KMS-11 (cell line): ENCODE results near the gene KRTAP21-3.

Source experiments
- H2AFZ ChIP-seq: fragments of 200-600 bp; sonication (generic); 2 replicates; pipeline ENCODE4 v1.6.1; 2016; ENCODE audit warnings: antibody characterized with exemption, mixed run types, low read depth
- H3K27ac ChIP-seq: fragments of 200-600 bp; sonication (generic); 2 replicates; pipeline ENCODE4 v1.6.1; 2016; ENCODE audit warnings: mild to moderate bottlenecking, mixed run types
- H3K27me3 ChIP-seq: fragments of 200-600 bp; sonication (generic); 2 replicates; pipeline ENCODE4 v1.6.1; 2017; ENCODE audit warnings: mild to moderate bottlenecking, low read depth, mixed run types, moderate library complexity; ENCODE audit not compliant: insufficient read depth
- H3K36me3 ChIP-seq: fragments of 200-600 bp; sonication (generic); 2 replicates; pipeline ENCODE4 v1.6.1; 2017; ENCODE audit warnings: mild to moderate bottlenecking, mixed run types; ENCODE audit not compliant: insufficient read depth
- H3K4me1 ChIP-seq: fragments of 200-600 bp; sonication (generic); 2 replicates; pipeline ENCODE4 v1.6.1; 2016; ENCODE audit warnings: mild to moderate bottlenecking, low read depth, mixed run types; ENCODE audit not compliant: poor library complexity, severe bottlenecking
- H3K4me2 ChIP-seq: fragments of 200-600 bp; sonication (generic); 2 replicates; pipeline ENCODE4 v1.7.0; 2016; ENCODE audit warnings: mild to moderate bottlenecking, mixed run types
- H3K4me3 ChIP-seq: fragments of 200-600 bp; sonication (generic); IDR thresholded peaks from 2 replicates; pipeline ENCODE4 v1.6.1; 2017; ENCODE audit warnings: low read depth, low read length, mixed read lengths; ENCODE audit not compliant: insufficient read depth
- H3K79me2 ChIP-seq: fragments of 200-600 bp; sonication (generic); 2 replicates; pipeline ENCODE4 v1.6.1; 2016; ENCODE audit warnings: low read depth, mixed run types; ENCODE audit not compliant: insufficient read depth
- H3K9ac ChIP-seq: fragments of 200-600 bp; sonication (generic); 2 replicates; pipeline ENCODE4 v1.6.1; 2016; ENCODE audit warnings: mild to moderate bottlenecking, mixed run types
- H4K20me1 ChIP-seq: fragments of 200-600 bp; sonication (generic); 2 replicates; pipeline ENCODE4 v1.6.1; 2016; ENCODE audit warnings: mild to moderate bottlenecking, mixed run types; ENCODE audit not compliant: insufficient read depth
- CTCF ChIP-seq: fragments of 200-600 bp; sonication (generic); conservative IDR thresholded peaks from 2 replicates; pipeline ENCODE4 v1.6.1; 2017; ENCODE audit warnings: low read depth, mild to moderate bottlenecking, antibody characterized with exemption, low read length, moderate library complexity, mixed read lengths

The KRTAP21-3 gene

GRCh38 chr21:30740462-30740861 is 21.9 kb upstream of the KRTAP21-3 start:
- Histone ChIP-seq H3K4me1 (no peaks in the 10 kb centered on the region), H3K27ac (no peak overlapping the region), H2AFZ (no peak overlapping the region), H3K4me3 (no peak overlapping the region), H4K20me1 (no peaks in the 10 kb centered on the region), H3K4me2 (no peak overlapping the region), H3K79me2 (no peaks in the 10 kb centered on the region), H3K9ac (no peak overlapping the region), H3K27me3 (no peaks in the 10 kb centered on the region), H3K36me3 (no peaks in the 10 kb centered on the region)
- no peak for TF ChIP-seq CTCF

- H2AFZ ChIP-seq: 0 out of 2 replicates have a peak overlapping the region, but pooled peaks have one; percentile 0
- H3K27ac ChIP-seq: no peak overlapping the region
- no peak overlapping the region for H3K4me3 ChIP-seq
- no peaks in the 10 kb centered on the region for H4K20me1 ChIP-seq
- no peak overlapping the region for H3K4me2 ChIP-seq
- no peaks in the 10 kb centered on the region for H3K36me3 ChIP-seq
- no peaks in the 10 kb centered on the region for H3K4me1 ChIP-seq
- H3K9ac ChIP-seq: no peak overlapping the region
- no peak for TF ChIP-seq CTCF
- H3K27me3 ChIP-seq: no peaks in the 10 kb centered on the region
- no peaks in the 10 kb centered on the region for H3K79me2 ChIP-seq
Measured at GRCh38 chr21:30733026-30733425, 14.4 kb upstream of the KRTAP21-3 start.

GRCh38 chr21:30726726-30727125 is 8.1 kb upstream of the KRTAP21-3 start:
- Histone ChIP-seq H3K4me2 (no peak overlapping the region), H2AFZ (no peak overlapping the region), H3K4me1 (no peaks in the 10 kb centered on the region), H3K27ac (no peak overlapping the region), H3K36me3 (no peaks in the 10 kb centered on the region), H3K9ac (no peak overlapping the region), H3K79me2 (no peaks in the 10 kb centered on the region), H3K4me3 (no peak overlapping the region), H3K27me3 (no peaks in the 10 kb centered on the region), H4K20me1 (no peaks in the 10 kb centered on the region)
- no peak for TF ChIP-seq CTCF

GRCh38 chr21:30719401-30719800 is 824 bp upstream of the KRTAP21-3 start:
- TF ChIP-seq CTCF: no peak
- H3K36me3 ChIP-seq: no peaks in the 10 kb centered on the region
- no peak overlapping the region for H3K4me2 ChIP-seq
- H4K20me1 ChIP-seq: no peaks in the 10 kb centered on the region
- H3K27me3 ChIP-seq: no peaks in the 10 kb centered on the region
- H2AFZ ChIP-seq: no peak overlapping the region
- H3K79me2 ChIP-seq: no peaks in the 10 kb centered on the region
- no peak overlapping the region for H3K9ac ChIP-seq
- no peak overlapping the region for H3K4me3 ChIP-seq
- no peak overlapping the region for H3K27ac ChIP-seq
- no peaks in the 10 kb centered on the region for H3K4me1 ChIP-seq
